22Rv1 (cell line): ENCODE measurements around the gene CRLF2.

Source experiments
- CTCF ChIP-seq: fragments of 450-650 bp; IDR thresholded peaks from 2 replicates; pipeline ENCODE4 v1.5.1; 2017; ENCODE audit warnings: mild to moderate bottlenecking
- ZFX ChIP-seq: fragments of 450-650 bp; IDR thresholded peaks from 2 replicates; pipeline ENCODE4 v1.6.1; 2017; ENCODE audit warnings: antibody characterized with exemption, borderline replicate concordance

- TF ChIP-seq CTCF: no peak
- no peak for TF ChIP-seq ZFX
These were observed 64.6 kb downstream of the CRLF2 start for GRCh38 chrX:1147611-1148515.
